ENCODE measurements around the gene HPS1. TPM values are rescaled to one million over a fixed set of nuclear protein-coding genes. Genes with fewer than 3 reads are reported as not detected.

HPS1 gene
- total RNA-seq, 2 experiments from 2014 or later, result 53.2 to 68.7 TPM

DNA sequence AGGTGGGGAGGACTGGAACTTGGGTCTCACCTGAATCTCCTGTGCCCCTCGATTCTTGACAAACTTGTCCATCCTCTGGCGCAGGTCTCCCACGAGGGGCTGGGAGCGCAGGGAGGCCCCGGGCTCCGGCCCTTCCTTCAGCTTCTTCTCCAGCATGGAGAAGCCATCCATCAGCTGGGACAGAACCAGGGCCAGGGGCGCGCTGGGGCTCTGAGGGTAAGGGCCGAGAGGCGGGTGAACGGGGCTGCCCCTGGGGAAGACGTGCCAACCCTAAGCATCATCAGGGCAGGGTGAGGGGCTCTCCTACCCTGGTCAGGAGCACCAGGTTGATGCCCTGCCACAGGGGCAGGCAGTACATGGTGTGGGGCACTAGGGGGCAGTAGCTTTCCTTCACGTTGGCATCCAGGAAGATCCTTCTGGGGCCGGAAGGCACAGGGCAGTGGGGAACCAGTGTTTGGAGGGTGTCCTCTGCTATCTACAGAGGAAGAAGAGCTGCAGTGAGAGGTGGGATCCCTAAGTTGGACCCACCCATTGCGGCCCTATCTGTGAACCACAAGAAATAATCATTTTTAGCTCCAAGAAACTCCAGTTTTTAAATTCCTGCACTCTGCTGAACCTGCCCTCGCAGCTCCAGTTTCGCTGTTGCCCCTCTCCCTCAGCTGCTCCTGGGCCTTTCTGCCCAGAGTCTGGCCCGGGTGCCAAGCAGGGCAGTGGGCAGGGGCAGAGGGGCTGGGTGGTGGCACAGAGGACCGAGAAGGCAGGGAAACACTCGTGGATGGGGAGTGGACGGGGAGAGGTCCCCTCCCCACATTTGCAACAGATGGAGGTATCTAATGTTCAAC is 21.0 kb downstream of the HPS1 start:
- Histone ChIP-seq H3K9me2 (ENCODE audit: insufficient read depth, low read length) (no peaks in the 10 kb centered on the region), H3K36me3 (ENCODE audit: insufficient read depth, low read length) (peaks cover 30% of the 10 kb centered on the region), H3K4me2 (ENCODE audit: low read length) (no peak overlapping the region), H3K79me2 (ENCODE audit: insufficient read depth, low read depth, low read length) (no peaks in the 10 kb centered on the region), H3K27ac (ENCODE audit: low read depth, low read length, poor library complexity, severe bottlenecking) (no peak overlapping the region), H2AFZ (ENCODE audit: low read length) (no peak overlapping the region), H3K9me3 (ENCODE audit: low read length) (no peaks in the 10 kb centered on the region), H4K20me1 (ENCODE audit: insufficient read depth, low read length) (no peaks in the 10 kb centered on the region), H3K4me3 (ENCODE audit: low read depth, low read length, poor library complexity, severe bottlenecking) (no peak overlapping the region), H3K4me1 (ENCODE audit: insufficient read depth, low read length, poor library complexity, severe bottlenecking) (no peaks in the 10 kb centered on the region)
- intact Hi-C loops (cut with micrococcal nuclease; ENCODE audit: unreplicated experiment), result loop anchor here (5.0 kb wide), 1 partner anchor 237 kb away; no protein-coding TSS in a partner anchor
- POLR2A ChIA-PET, result interaction anchor here (0.6 kb wide), 1 partner anchor 24 kb away, joined by 3 read pairs; no protein-coding TSS in a partner anchor
- BruUV-seq (replicated peaks), result no TSS peak
- CTCF ChIA-PET (ENCODE audit: unreplicated experiment), result interaction anchor here (0.5 to 1.5 kb wide), 4 partner anchors 9 to 255 kb away, joined by 3 to 4 read pairs (median 3); no protein-coding TSS in a partner anchor
- peak; percentile 63 for DNase-seq (ENCODE audit: low spot score)
- TF ChIP-seq EZH2phosphoT487 (IDR thresholded peaks at IDR 0.05; ENCODE audit: borderline replicate concordance, low read depth, low read length), result no peak
- TF ChIP-seq, protein P1, sequence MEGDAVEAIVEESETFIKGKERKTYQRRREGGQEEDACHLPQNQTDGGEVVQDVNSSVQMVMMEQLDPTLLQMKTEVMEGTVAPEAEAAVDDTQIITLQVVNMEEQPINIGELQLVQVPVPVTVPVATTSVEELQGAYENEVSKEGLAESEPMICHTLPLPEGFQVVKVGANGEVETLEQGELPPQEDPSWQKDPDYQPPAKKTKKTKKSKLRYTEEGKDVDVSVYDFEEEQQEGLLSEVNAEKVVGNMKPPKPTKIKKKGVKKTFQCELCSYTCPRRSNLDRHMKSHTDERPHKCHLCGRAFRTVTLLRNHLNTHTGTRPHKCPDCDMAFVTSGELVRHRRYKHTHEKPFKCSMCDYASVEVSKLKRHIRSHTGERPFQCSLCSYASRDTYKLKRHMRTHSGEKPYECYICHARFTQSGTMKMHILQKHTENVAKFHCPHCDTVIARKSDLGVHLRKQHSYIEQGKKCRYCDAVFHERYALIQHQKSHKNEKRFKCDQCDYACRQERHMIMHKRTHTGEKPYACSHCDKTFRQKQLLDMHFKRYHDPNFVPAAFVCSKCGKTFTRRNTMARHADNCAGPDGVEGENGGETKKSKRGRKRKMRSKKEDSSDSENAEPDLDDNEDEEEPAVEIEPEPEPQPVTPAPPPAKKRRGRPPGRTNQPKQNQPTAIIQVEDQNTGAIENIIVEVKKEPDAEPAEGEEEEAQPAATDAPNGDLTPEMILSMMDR (conservative IDR thresholded peaks at IDR 0.05; ENCODE audit: low read length), result peak; percentile 81

DNA sequence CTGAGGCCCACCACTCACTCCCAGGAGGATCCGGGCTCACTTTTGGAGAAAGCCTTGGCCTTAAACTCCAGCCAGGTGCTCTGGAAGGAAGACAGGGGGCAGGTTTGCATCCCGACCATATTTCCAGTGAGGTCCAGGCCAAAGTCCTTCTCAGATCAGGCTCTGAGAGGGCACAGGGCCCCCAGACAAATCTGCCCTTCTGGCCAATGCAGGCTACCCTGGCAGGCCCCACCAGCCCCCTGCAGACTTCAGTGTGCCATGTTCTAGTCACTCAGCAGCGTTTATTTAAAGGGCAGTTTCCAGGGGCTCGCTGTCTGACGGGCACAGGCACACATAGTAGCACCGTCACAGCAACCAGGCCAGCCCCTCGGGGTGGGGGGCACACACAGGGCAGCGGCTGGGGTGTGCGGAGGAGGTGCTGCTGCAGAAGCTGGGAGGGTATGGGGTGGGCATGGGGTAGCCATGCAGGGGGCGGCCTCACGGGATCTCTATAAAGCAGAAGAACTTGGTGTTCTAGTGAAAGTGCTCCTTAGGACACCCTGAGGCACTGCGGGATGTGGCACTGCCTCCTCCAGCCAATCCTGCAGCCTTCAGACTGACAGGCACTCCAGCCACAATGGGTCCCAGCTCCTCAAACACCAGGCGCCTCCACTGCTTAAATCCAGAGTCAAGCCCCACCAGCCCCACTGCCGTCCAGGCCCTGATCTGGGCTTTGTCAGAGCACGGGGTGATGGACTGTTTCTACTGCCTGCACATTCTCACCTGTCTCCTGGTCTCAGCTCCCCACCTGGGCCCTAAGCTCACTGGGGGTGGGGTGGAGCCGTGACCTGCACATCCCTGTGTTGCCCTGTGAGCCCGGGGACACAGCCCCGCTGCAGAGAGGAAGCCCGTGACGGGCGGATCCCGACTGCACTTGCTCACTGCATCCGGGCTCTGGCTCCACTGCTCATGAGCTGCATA is 22.2 kb downstream of the HPS1 start:
- Histone ChIP-seq H3K4me1 (ENCODE audit: insufficient read depth, low read length, poor library complexity, severe bottlenecking) (no peaks in the 10 kb centered on the region), H3K9me2 (ENCODE audit: insufficient read depth, low read length) (no peaks in the 10 kb centered on the region), H2AFZ (ENCODE audit: low read length) (no peak overlapping the region), H3K4me3 (ENCODE audit: low read depth, low read length, poor library complexity, severe bottlenecking) (no peak overlapping the region), H3K9me3 (ENCODE audit: low read length) (no peaks in the 10 kb centered on the region), H3K79me2 (ENCODE audit: insufficient read depth, low read depth, low read length) (no peaks in the 10 kb centered on the region), H3K27ac (ENCODE audit: low read depth, low read length, poor library complexity, severe bottlenecking) (no peak overlapping the region), H3K36me3 (ENCODE audit: insufficient read depth, low read length) (peaks cover 19% of the 10 kb centered on the region), H3K4me2 (ENCODE audit: low read length) (no peak overlapping the region), H4K20me1 (ENCODE audit: insufficient read depth, low read length) (no peaks in the 10 kb centered on the region)
- CTCF ChIA-PET (ENCODE audit: unreplicated experiment), result interaction anchor here (0.8 to 1.5 kb wide), 3 partner anchors 10 to 254 kb away, joined by 3 to 4 read pairs (median 3); no protein-coding TSS in a partner anchor
- DNase-seq (ENCODE audit: low spot score), result no peak
- TF ChIP-seq EZH2phosphoT487 (IDR thresholded peaks at IDR 0.05; ENCODE audit: borderline replicate concordance, low read depth, low read length), result no peak
- TF ChIP-seq, protein P1 (conservative IDR thresholded peaks at IDR 0.05; ENCODE audit: low read length), result no peak
- POLR2A ChIA-PET, result no interaction called here
- intact Hi-C loops (cut with micrococcal nuclease; ENCODE audit: unreplicated experiment), result loop anchor here (5.0 kb wide), 1 partner anchor 238 kb away; no protein-coding TSS in a partner anchor
- BruUV-seq (replicated peaks), result no TSS peak

Data from OCI-LY7 (cell line).